Astrocyte (in vitro differentiated cells and primary cell): ENCODE measurements around the gene NPTXR.

ENCODE experiments used
- CTCF ChIP-seq: IDR thresholded peaks from 2 replicates; pipeline ENCODE4 v1.5.1; 2011; ENCODE audit warnings: low read depth, mild to moderate bottlenecking, inconsistent platforms, low read length, moderate library complexity; ENCODE audit not compliant: insufficient read depth
- EZH2 ChIP-seq: IDR thresholded peaks from 2 replicates; pipeline ENCODE4 v1.6.1; 2012; ENCODE audit warnings: mild to moderate bottlenecking, low read length, inconsistent platforms; ENCODE audit not compliant: insufficient read depth

GRCh38 chr22:38830026-38830844 lies 13.6 kb downstream of the NPTXR start:
- no peak for TF ChIP-seq CTCF
- TF ChIP-seq EZH2, result no peak
